ENCODE results near the gene AOPEP.

The AOPEP gene

DNA sequence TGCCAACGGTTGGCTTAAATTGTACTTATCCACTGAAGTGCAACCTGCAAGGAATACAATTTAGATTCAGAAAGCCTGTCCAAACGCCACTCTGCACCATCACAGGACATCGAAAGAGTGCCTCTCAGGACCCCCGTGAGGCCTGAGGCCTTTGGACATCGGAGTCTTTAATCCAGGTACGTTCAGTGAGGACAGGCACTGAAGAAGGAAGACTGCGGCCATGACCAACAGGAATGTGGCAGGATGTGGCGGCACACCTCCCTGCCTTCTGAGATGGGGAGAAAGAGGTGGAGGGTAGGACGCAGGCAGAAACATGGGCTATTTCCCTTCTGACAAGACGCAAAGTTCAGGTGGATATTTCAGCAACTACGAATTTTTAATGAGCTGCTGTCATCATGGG is 385.2 kb downstream of the AOPEP start:
- TF ChIP-seq TAF1 (IDR thresholded peaks at IDR 0.05; ENCODE audit: low read depth, low read length) (no peak), PAX5 (IDR thresholded peaks at IDR 0.05; ENCODE audit: insufficient read depth, low read length, severe bottlenecking) (no peak), POU2F2 (IDR thresholded peaks at IDR 0.05; ENCODE audit: low read depth, low read length) (no peak), SPI1 (IDR thresholded peaks at IDR 0.05; ENCODE audit: low read depth, low read length) (no peak), POLR2A (IDR thresholded peaks at IDR 0.05; ENCODE audit: low read depth, low read length) (no peak), POLR2AphosphoS5 (IDR thresholded peaks at IDR 0.05; ENCODE audit: low read depth, low read length) (no peak)
- FAIRE-seq = no peak

DNA sequence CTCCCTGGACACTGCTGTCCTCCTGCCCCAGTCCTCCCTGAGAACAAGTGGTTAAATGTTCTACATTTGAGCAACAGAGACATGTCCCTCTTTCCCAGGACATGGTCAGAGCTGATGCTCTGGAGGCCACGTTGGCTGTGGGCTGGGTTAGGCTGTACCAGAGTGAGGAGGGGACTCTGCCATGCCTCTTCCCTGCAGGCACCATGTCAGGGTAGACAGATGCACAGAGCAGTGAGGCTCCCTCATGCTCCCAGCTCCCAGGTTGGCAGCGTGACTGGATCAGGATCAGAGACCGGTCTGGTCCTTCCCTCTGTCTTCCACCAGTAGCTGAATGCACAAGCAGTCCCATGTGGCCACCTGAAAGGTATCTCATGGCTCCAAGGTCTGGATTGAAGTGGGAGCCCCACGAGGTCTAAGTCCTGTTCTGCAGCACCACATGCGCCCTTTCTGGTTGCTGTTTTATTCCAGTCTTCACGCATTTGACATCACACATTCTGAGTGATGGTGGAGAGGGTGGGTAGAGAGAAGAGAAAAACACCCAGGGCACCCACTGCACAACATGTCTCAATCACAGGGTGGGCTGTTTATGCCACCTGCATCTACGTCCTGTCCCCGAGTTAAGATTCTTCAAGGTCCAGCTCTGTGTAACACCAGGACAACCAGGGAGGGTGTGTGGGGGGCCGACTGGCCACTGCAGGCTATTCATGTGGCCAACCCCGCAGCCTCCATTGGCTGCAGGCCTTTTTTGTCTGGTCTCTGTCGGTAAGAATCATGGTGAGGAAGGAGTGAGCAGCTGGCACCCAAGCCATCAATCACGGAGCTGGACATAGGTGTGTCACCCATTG is 386.2 kb downstream of the AOPEP start:
- DNase-seq (ENCODE audit: insufficient read length, low spot score) (no peak), FAIRE-seq (no peak)
- TF ChIP-seq PAX5 (IDR thresholded peaks at IDR 0.05; ENCODE audit: insufficient read depth, low read length, severe bottlenecking) (no peak), TAF1 (IDR thresholded peaks at IDR 0.05; ENCODE audit: low read depth, low read length) (no peak), POLR2AphosphoS5 (IDR thresholded peaks at IDR 0.05; ENCODE audit: low read depth, low read length) (no peak), POLR2A (IDR thresholded peaks at IDR 0.05; ENCODE audit: low read depth, low read length) (no peak), POU2F2 (IDR thresholded peaks at IDR 0.05; ENCODE audit: low read depth, low read length) (no peak), SPI1 (IDR thresholded peaks at IDR 0.05; ENCODE audit: low read depth, low read length) (no peak)

More for the DNA sequence above, 385.2 kb downstream of the AOPEP start:
- DNase-seq (ENCODE audit: insufficient read length, low spot score) = no peak

DNA sequence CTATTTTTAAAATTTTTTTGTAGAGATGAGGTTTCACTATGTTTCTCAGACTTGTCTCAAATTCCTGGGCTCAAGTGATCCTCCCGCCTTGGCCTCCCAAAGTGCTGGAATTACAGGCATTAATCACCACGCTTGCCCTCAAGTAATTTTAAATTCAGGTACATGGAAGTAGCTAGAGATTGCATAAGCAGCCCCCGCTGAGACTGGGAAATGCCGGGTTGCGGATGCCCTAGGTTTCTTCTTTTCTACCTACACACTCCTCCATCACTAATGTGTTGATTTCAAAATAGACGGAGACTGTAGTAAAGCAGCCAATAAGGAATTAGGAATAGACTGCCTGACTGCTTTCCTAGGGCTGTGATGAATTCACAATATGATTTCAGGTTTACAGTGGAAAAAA is 388.6 kb downstream of the AOPEP start:
- FAIRE-seq = no peak
- no peak for DNase-seq (ENCODE audit: insufficient read length, low spot score)
- TF ChIP-seq TAF1 (IDR thresholded peaks at IDR 0.05; ENCODE audit: low read depth, low read length) (no peak), POU2F2 (IDR thresholded peaks at IDR 0.05; ENCODE audit: low read depth, low read length) (no peak), POLR2A (IDR thresholded peaks at IDR 0.05; ENCODE audit: low read depth, low read length) (no peak), PAX5 (IDR thresholded peaks at IDR 0.05; ENCODE audit: insufficient read depth, low read length, severe bottlenecking) (no peak), SPI1 (IDR thresholded peaks at IDR 0.05; ENCODE audit: low read depth, low read length) (no peak), POLR2AphosphoS5 (IDR thresholded peaks at IDR 0.05; ENCODE audit: low read depth, low read length) (no peak)

DNA sequence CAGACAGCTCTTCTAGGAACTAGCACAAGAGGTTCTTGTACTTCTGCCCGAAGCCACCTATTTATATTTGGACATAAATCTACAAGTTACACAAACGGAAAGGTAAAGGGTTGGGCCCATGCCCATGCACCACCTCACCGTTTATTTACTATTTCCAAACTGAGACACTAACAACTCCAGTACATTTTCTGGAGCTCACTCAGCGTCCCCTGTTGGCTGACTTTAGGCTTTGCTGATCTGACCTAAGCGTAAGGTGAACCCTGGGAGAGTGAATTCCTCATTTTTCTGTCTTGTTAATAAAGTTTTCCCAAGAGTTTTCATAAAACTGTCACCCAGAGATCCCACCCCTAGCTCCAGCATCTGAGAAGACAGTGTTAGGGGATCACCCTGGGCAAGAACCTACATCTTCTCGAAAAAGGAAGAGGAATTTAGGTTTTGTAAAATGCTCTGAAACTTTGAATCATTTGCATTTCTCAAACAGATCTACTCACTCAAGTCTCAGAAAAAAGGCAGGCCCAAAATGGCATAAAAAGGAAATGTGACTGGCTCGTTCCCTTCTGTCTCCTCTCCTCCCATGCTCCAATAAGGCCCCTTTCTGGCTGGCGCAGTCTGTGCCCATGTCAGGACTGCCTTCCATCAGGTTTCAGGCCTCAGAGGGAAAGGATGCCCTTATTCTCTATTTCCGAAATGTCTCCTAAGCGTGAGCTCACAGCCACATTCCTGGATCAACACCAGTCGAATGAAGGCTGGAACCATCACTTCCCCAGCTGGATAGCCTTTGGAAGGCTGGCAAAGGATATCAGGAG is 389.7 kb downstream of the AOPEP start:
- peak; percentile 5 for FAIRE-seq
- TF ChIP-seq SPI1 (IDR thresholded peaks at IDR 0.05; ENCODE audit: low read depth, low read length) (peak; percentile 24; the same call in 1 of the 2 replicates), POU2F2 (IDR thresholded peaks at IDR 0.05; ENCODE audit: low read depth, low read length) (no peak), PAX5 (IDR thresholded peaks at IDR 0.05; ENCODE audit: insufficient read depth, low read length, severe bottlenecking) (no peak), POLR2AphosphoS5 (IDR thresholded peaks at IDR 0.05; ENCODE audit: low read depth, low read length) (no peak), TAF1 (IDR thresholded peaks at IDR 0.05; ENCODE audit: low read depth, low read length) (no peak), POLR2A (IDR thresholded peaks at IDR 0.05; ENCODE audit: low read depth, low read length) (no peak)
- DNase-seq (ENCODE audit: insufficient read length, low spot score) = no peak

DNA sequence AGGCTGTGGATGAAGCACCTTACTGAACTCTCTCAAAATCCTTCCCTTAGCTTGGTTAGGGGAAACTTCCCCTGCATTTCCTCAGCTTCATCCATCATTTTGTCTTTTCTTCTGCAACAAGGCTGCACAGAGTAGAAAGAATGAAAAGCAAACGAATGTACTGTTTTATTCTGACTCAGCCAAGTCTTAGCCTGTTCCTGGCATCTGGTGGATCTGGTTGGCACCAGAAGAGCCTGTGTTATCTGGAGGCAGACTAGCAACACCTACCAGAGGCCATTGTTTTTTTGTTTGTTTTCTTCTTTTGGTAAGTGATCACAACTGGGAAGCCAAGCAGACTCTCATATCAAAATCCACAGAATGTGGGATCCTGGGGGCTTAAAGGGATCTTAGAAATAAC is 390.3 kb downstream of the AOPEP start:
- TF ChIP-seq SPI1 (IDR thresholded peaks at IDR 0.05; ENCODE audit: low read depth, low read length) (no peak), TAF1 (IDR thresholded peaks at IDR 0.05; ENCODE audit: low read depth, low read length) (no peak), POLR2A (IDR thresholded peaks at IDR 0.05; ENCODE audit: low read depth, low read length) (no peak), POLR2AphosphoS5 (IDR thresholded peaks at IDR 0.05; ENCODE audit: low read depth, low read length) (no peak), PAX5 (IDR thresholded peaks at IDR 0.05; ENCODE audit: insufficient read depth, low read length, severe bottlenecking) (no peak), POU2F2 (IDR thresholded peaks at IDR 0.05; ENCODE audit: low read depth, low read length) (no peak)
- FAIRE-seq = no peak

DNA sequence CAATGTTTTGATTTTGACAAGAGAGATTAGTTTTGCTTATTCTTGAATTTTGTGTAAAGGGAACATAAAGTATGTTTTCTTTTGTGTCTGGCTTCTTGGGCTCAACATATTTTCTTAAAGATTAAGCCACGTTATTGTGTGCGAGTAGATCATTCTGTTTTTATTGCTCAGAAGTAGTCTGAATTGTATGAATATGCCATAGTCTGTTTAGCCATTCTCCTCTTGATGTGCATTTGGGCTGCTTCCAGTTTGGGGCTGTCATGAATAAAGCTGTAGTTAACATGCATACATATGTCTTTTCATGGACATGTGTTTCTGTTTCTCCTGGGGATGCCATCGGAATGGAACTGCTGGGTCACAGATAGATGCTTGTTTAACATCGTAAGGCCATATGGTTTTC is 392.1 kb downstream of the AOPEP start:
- DNase-seq (ENCODE audit: insufficient read length, low spot score) = no peak

More for the DNA sequence above, 390.3 kb downstream of the AOPEP start:
- no peak for DNase-seq (ENCODE audit: insufficient read length, low spot score)

DNA sequence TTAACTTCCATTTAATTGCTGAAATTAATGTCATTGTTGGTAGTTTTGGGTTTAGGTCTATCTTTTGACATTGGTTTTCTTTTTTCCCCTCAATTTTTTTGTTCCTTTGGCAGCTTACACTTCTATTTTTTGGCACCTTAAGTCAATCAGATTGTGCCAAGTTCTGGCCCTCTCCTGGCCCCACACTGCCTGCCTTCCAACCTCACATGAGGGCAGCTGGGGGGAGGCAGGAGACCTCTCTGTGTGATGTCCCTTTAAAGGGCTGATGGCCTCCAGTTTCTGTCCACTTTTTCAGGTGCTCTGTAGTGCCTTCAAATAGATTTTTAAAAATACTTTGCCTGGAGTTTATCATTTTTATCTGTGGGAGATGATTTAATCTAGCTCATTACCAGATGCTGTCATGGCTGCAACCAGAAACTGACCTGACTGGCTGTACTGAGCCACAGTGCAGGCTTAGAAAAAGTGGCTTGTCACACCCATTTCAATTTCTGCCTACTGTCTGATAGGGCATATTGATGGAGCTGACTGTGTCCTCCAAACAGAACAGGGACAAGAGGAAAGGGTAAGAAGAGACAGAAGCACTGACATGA is 394.4 kb downstream of the AOPEP start:
- TF ChIP-seq POLR2A (IDR thresholded peaks at IDR 0.05; ENCODE audit: low read depth, low read length) (no peak), PAX5 (IDR thresholded peaks at IDR 0.05; ENCODE audit: insufficient read depth, low read length, severe bottlenecking) (no peak), POLR2AphosphoS5 (IDR thresholded peaks at IDR 0.05; ENCODE audit: low read depth, low read length) (no peak)
- DNase-seq (ENCODE audit: insufficient read length, low spot score) (no peak), FAIRE-seq (no peak)

More for the DNA sequence above, 392.1 kb downstream of the AOPEP start:
- TF ChIP-seq TAF1 (IDR thresholded peaks at IDR 0.05; ENCODE audit: low read depth, low read length) (no peak), POLR2A (IDR thresholded peaks at IDR 0.05; ENCODE audit: low read depth, low read length) (no peak), PAX5 (IDR thresholded peaks at IDR 0.05; ENCODE audit: insufficient read depth, low read length, severe bottlenecking) (no peak), POLR2AphosphoS5 (IDR thresholded peaks at IDR 0.05; ENCODE audit: low read depth, low read length) (no peak), SPI1 (IDR thresholded peaks at IDR 0.05; ENCODE audit: low read depth, low read length) (no peak), POU2F2 (IDR thresholded peaks at IDR 0.05; ENCODE audit: low read depth, low read length) (no peak)
- FAIRE-seq = no peak

DNA sequence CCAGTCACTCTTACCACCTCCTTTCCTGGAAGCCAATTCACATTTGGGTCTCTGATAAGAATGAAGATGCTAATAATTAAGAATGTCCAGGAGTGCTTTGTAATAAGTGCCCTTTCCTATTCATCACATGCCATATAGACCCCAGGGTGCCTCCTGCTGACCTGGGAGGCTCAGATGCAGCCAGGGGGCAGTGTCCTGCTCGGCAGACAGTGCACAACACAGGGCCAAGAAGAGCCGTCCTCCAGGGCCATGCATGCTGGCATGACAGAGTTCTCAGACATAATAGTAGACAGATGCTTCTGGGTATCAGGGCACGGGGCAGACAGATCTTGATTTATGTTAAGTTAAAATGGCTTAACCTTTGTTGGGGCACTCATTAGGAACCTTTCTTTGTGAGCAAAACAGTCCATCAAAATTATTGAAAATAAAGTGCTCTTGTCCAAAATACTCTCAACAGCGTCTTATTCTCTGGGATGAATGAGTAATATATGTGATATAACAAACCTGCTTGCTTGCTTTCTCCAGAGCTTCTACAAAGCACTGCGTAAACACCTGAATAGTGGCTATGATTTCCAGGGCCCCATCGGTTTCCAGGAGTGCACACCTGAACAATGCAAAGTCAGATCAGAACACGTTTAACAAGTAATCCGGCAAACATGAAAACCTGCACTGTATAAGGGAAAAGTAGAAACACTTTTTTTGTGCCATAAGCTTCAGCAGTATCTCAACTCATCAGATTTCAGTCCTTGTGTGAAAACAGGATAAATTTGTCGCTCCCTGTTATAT is 398.3 kb downstream of the AOPEP start:
- TF ChIP-seq TAF1 (IDR thresholded peaks at IDR 0.05; ENCODE audit: low read depth, low read length) = no peak
- no peak for TF ChIP-seq PAX5 (IDR thresholded peaks at IDR 0.05; ENCODE audit: insufficient read depth, low read length, severe bottlenecking)
- no peak for TF ChIP-seq POU2F2 (IDR thresholded peaks at IDR 0.05; ENCODE audit: low read depth, low read length)
- no peak for TF ChIP-seq POLR2AphosphoS5 (IDR thresholded peaks at IDR 0.05; ENCODE audit: low read depth, low read length)
- TF ChIP-seq POLR2A (IDR thresholded peaks at IDR 0.05; ENCODE audit: low read depth, low read length) = no peak
- no peak for TF ChIP-seq SPI1 (IDR thresholded peaks at IDR 0.05; ENCODE audit: low read depth, low read length)
- FAIRE-seq (no peak), DNase-seq (ENCODE audit: insufficient read length, low spot score) (no peak)

All from GM12891 (cell line).